ENCODE results near the gene SLC35F1.

- no peak for TF ChIP-seq CTCF (conservative IDR thresholded peaks at IDR 0.05)
- TF ChIP-seq EZH2 (IDR thresholded peaks at IDR 0.05; ENCODE audit: low read depth) = no peak
Observed at GRCh38 chr6:118163542-118163941, 256.5 kb downstream of the SLC35F1 start.

Data from PC-9 (cell line).